ENCODE measurements around the gene SERGEF.

Gene SERGEF

DNA sequence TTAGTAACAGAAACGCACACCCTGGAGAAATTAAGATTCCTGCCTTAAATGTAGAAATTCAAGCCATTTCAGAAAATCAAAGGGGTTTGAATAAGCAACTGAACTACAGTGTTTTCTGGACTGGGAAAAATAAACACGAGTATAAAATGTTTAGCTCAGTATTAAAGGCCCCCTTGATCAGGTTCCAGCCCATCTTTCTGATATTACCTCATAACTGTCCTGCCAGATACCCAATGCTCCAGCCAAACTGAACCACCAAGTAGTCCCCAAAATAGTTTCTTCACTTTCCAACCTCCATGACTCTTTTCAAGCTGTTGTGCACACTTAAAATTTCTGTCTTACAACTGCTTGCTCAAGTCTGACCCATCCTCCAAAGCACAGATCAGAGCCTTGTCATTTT, 54.4 kb downstream of the SERGEF start:
- H3K4me3 ChIP-seq (ENCODE audit: insufficient read depth, low read length, poor library complexity, severe bottlenecking): no peak overlapping the region
- H2AFZ ChIP-seq (ENCODE audit: low read depth, low read length, severe bottlenecking): no peak overlapping the region
- H3K79me2 ChIP-seq (ENCODE audit: insufficient read depth, low read length): no peaks in the 10 kb centered on the region
- no peaks in the 10 kb centered on the region for H4K20me1 ChIP-seq (ENCODE audit: low read depth, low read length)
- H3K27me3 ChIP-seq (ENCODE audit: low read length): no peaks in the 10 kb centered on the region
- no peaks in the 10 kb centered on the region for H3F3A ChIP-seq (ENCODE audit: insufficient read depth)
- H3K4me2 ChIP-seq (ENCODE audit: low read depth, low read length, poor library complexity, severe bottlenecking): no peak overlapping the region
- no peaks in the 10 kb centered on the region for H3K9me3 ChIP-seq (ENCODE audit: insufficient read depth, low read length)
- H3K9ac ChIP-seq (ENCODE audit: low read length): no peak overlapping the region
- no peak for TF ChIP-seq EZH2phosphoT487 (conservative IDR thresholded peaks at IDR 0.05; ENCODE audit: low read length)
- TF ChIP-seq, protein P1, sequence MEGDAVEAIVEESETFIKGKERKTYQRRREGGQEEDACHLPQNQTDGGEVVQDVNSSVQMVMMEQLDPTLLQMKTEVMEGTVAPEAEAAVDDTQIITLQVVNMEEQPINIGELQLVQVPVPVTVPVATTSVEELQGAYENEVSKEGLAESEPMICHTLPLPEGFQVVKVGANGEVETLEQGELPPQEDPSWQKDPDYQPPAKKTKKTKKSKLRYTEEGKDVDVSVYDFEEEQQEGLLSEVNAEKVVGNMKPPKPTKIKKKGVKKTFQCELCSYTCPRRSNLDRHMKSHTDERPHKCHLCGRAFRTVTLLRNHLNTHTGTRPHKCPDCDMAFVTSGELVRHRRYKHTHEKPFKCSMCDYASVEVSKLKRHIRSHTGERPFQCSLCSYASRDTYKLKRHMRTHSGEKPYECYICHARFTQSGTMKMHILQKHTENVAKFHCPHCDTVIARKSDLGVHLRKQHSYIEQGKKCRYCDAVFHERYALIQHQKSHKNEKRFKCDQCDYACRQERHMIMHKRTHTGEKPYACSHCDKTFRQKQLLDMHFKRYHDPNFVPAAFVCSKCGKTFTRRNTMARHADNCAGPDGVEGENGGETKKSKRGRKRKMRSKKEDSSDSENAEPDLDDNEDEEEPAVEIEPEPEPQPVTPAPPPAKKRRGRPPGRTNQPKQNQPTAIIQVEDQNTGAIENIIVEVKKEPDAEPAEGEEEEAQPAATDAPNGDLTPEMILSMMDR (IDR thresholded peaks at IDR 0.05; ENCODE audit: insufficient read depth, low read length, poor library complexity, severe bottlenecking): no peak
- peaks cover 7% of the 10 kb centered on the region; the same call in 1 of the 2 replicates for H3K36me3 ChIP-seq (ENCODE audit: low read length)
- no peaks in the 10 kb centered on the region for H3K9me2 ChIP-seq (replicated peaks; ENCODE audit: insufficient read depth, low read length)
- H3K27ac ChIP-seq (ENCODE audit: low read depth, low read length): no peak overlapping the region

DNA sequence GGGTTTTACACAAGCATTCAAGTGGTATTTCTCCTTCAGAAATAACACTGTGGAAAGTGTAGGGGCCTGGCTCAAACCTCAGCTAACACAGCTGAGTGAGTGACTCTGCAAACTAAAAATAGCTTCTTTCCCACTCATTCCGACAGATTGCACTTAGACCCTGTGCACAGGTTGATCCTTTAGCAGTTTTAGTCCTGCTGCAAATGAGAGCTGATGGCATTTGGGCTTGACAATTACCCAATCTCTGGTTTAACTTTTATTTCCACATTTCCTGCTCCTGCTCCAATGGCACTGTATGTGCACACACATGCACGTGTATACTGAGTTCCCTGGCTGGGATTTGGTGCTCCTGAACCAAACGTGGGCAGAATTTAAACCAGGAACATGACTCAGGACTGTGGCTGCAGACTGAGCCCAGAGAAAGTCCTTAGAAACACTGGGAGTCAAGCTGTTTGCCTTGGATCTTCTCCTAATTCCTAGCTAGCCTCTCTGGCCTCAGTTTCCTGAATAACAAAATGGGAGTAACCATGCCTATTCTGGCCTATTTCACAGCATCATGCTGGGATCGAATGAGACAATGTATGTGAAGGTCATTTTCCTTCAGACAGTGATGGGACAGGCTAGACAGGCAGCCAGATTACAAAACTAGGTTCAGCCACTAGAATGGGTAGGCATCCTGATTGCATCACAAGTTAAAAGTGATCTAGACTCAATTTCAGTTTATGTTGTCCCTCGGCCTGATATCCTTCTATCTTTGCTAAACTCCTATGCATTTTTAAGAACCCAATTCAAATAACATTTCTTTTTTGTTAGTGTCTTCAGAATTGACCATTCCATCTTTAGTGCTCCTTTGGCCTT, 58.2 kb downstream of the SERGEF start:
- H3K4me2 ChIP-seq (ENCODE audit: low read depth, low read length, poor library complexity, severe bottlenecking): no peak overlapping the region
- H3K9ac ChIP-seq (ENCODE audit: low read length): no peak overlapping the region
- H3K79me2 ChIP-seq (ENCODE audit: insufficient read depth, low read length): no peaks in the 10 kb centered on the region
- no peaks in the 10 kb centered on the region for H3F3A ChIP-seq (ENCODE audit: insufficient read depth)
- H3K4me3 ChIP-seq (ENCODE audit: insufficient read depth, low read length, poor library complexity, severe bottlenecking): no peak overlapping the region
- H3K9me2 ChIP-seq (replicated peaks; ENCODE audit: insufficient read depth, low read length): no peaks in the 10 kb centered on the region
- H3K9me3 ChIP-seq (ENCODE audit: insufficient read depth, low read length): no peaks in the 10 kb centered on the region
- H4K20me1 ChIP-seq (ENCODE audit: low read depth, low read length): no peaks in the 10 kb centered on the region
- TF ChIP-seq EZH2phosphoT487 (conservative IDR thresholded peaks at IDR 0.05; ENCODE audit: low read length): no peak
- TF ChIP-seq, protein P1 (IDR thresholded peaks at IDR 0.05; ENCODE audit: insufficient read depth, low read length, poor library complexity, severe bottlenecking): no peak
- no peaks in the 10 kb centered on the region for H3K27me3 ChIP-seq (ENCODE audit: low read length)
- H3K27ac ChIP-seq (ENCODE audit: low read depth, low read length): no peak overlapping the region
- H3K36me3 ChIP-seq (ENCODE audit: low read length): peaks cover 8% of the 10 kb centered on the region; the same call in 1 of the 2 replicates
- H2AFZ ChIP-seq (ENCODE audit: low read depth, low read length, severe bottlenecking): no peak overlapping the region

- Histone ChIP-seq H3F3A (ENCODE audit: insufficient read depth) (no peaks in the 10 kb centered on the region), H2AFZ (ENCODE audit: low read depth, low read length, severe bottlenecking) (no peak overlapping the region), H4K20me1 (ENCODE audit: low read depth, low read length) (no peaks in the 10 kb centered on the region), H3K4me2 (ENCODE audit: low read depth, low read length, poor library complexity, severe bottlenecking) (no peak overlapping the region), H3K27ac (ENCODE audit: low read depth, low read length) (no peak overlapping the region), H3K36me3 (ENCODE audit: low read length) (peaks cover 8% of the 10 kb centered on the region; the same call in 1 of the 2 replicates), H3K9me3 (ENCODE audit: insufficient read depth, low read length) (no peaks in the 10 kb centered on the region), H3K79me2 (ENCODE audit: insufficient read depth, low read length) (no peaks in the 10 kb centered on the region), H3K27me3 (ENCODE audit: low read length) (no peaks in the 10 kb centered on the region), H3K4me3 (ENCODE audit: insufficient read depth, low read length, poor library complexity, severe bottlenecking) (no peak overlapping the region), H3K9me2 (replicated peaks; ENCODE audit: insufficient read depth, low read length) (no peaks in the 10 kb centered on the region), H3K9ac (ENCODE audit: low read length) (no peak overlapping the region)
- TF ChIP-seq, protein P1 (IDR thresholded peaks at IDR 0.05; ENCODE audit: insufficient read depth, low read length, poor library complexity, severe bottlenecking): no peak
- TF ChIP-seq EZH2phosphoT487 (conservative IDR thresholded peaks at IDR 0.05; ENCODE audit: low read length): no peak
Observed at GRCh38 chr11:17952487-17952886, 60.4 kb downstream of the SERGEF start.
